Measurements from ENCODE around the gene MYRF. TPM values are rescaled to one million over a fixed set of nuclear protein-coding genes. Genes with fewer than 3 reads are reported as not detected.
A peak's percentile ranks its signal among the peaks of the same experiment; 100 is the strongest.

The MYRF gene
- total RNA-seq, 1 donor from 2014 or later, result not detected

GRCh38 chr11:61834278-61835048 lies 82.0 kb downstream of the MYRF start:
- Histone ChIP-seq H3K27me3 (ENCODE audit: control insufficient read depth in 3 of 3, insufficient read depth in 3 of 3, low read length in 3 of 3) (peaks cover 5 to 9% (median 8%) of the 10 kb centered on the region in 3 donors), H3K9ac (ENCODE audit: low read depth in 1 of 3, low read length in 3 of 3) (peak overlapping the region in 1 of 3 donors; percentile 40), H3K9me3 (ENCODE audit: control insufficient read depth in 3 of 3, low read length in 3 of 3) (no peaks in the 10 kb centered on the region), H3K4me1 (ENCODE audit: control insufficient read depth in 3 of 3, insufficient read depth in 3 of 3, low read length in 3 of 3) (peaks cover 11 to 34% (median 32%) of the 10 kb centered on the region in 3 donors), H3K27ac (ENCODE audit: low read depth, low read length) (peak overlapping the region; percentile 56), H3K4me3 (ENCODE audit: low read length in 3 of 3) (peak overlapping the region in 1 of 3 donors; percentile 41), H3K36me3 (ENCODE audit: control insufficient read depth in 3 of 3, insufficient read depth in 3 of 3, low read length in 3 of 3) (peaks cover 0 to 4% (median 4%) of the 10 kb centered on the region in 3 donors)

- peaks cover 5 to 8% (median 7%) of the 10 kb centered on the region in 3 donors for H3K27me3 ChIP-seq (ENCODE audit: control insufficient read depth in 3 of 3, insufficient read depth in 3 of 3, low read length in 3 of 3)
- no peak overlapping the region for H3K4me3 ChIP-seq (ENCODE audit: low read length in 3 of 3)
- H3K9me3 ChIP-seq (ENCODE audit: control insufficient read depth in 3 of 3, low read length in 3 of 3), result no peaks in the 10 kb centered on the region
- no peak overlapping the region for H3K27ac ChIP-seq (ENCODE audit: low read depth, low read length)
- peaks cover 11 to 28% (median 23%) of the 10 kb centered on the region in 3 donors for H3K4me1 ChIP-seq (ENCODE audit: control insufficient read depth in 3 of 3, insufficient read depth in 3 of 3, low read length in 3 of 3)
- H3K9ac ChIP-seq (ENCODE audit: low read depth in 1 of 3, low read length in 3 of 3), result no peak overlapping the region
- peaks cover 7 to 16% (median 12%) of the 10 kb centered on the region in 3 donors for H3K36me3 ChIP-seq (ENCODE audit: control insufficient read depth in 3 of 3, insufficient read depth in 3 of 3, low read length in 3 of 3)
These were observed 83.8 kb downstream of the MYRF start for GRCh38 chr11:61836193-61836592.

GRCh38 chr11:61837411-61838005 lies 85.1 kb downstream of the MYRF start:
- Histone ChIP-seq H3K4me1 (ENCODE audit: control insufficient read depth in 3 of 3, insufficient read depth in 3 of 3, low read length in 3 of 3) (peaks cover 11 to 20% (median 14%) of the 10 kb centered on the region in 3 donors), H3K27me3 (ENCODE audit: control insufficient read depth in 3 of 3, insufficient read depth in 3 of 3, low read length in 3 of 3) (peaks cover 0 to 7% (median 4%) of the 10 kb centered on the region in 3 donors), H3K4me3 (ENCODE audit: low read length in 3 of 3) (no peak overlapping the region), H3K9ac (ENCODE audit: low read depth in 1 of 3, low read length in 3 of 3) (no peak overlapping the region), H3K36me3 (ENCODE audit: control insufficient read depth in 3 of 3, insufficient read depth in 3 of 3, low read length in 3 of 3) (peaks cover 7 to 18% (median 14%) of the 10 kb centered on the region in 3 donors), H3K9me3 (ENCODE audit: control insufficient read depth in 3 of 3, low read length in 3 of 3) (no peaks in the 10 kb centered on the region), H3K27ac (ENCODE audit: low read depth, low read length) (no peak overlapping the region)

Other genes with a start within 250 kb of the MYRF start
- gene LRRC10B, start 243.9 kb upstream of the MYRF start, total RNA-seq, result not detected
- 1.6 TPM for gene SYT7, start 171.6 kb upstream of the MYRF start, total RNA-seq
- gene DAGLA, start 72.2 kb upstream of the MYRF start, total RNA-seq, result 1.0 TPM
- gene TMEM258, start 40.0 kb downstream of the MYRF start, total RNA-seq, result 118 TPM
- 11.0 TPM for gene FEN1, start 40.3 kb downstream of the MYRF start, total RNA-seq
- 16.2 TPM for gene FADS1, start 64.4 kb downstream of the MYRF start, total RNA-seq
- gene FADS2, start 75.7 kb downstream of the MYRF start, total RNA-seq, result 41.2 TPM
- 43.3 TPM for gene FADS3, start 138.9 kb downstream of the MYRF start, total RNA-seq
- 9.4 TPM for gene RAB3IL1, start 164.9 kb downstream of the MYRF start, total RNA-seq
- gene BEST1, start 197.7 kb downstream of the MYRF start, total RNA-seq, result 2.1 TPM
- gene FTH1, start 215.0 kb downstream of the MYRF start, total RNA-seq, result 276 TPM